ENCODE data around the gene AUTS2.

DNA sequence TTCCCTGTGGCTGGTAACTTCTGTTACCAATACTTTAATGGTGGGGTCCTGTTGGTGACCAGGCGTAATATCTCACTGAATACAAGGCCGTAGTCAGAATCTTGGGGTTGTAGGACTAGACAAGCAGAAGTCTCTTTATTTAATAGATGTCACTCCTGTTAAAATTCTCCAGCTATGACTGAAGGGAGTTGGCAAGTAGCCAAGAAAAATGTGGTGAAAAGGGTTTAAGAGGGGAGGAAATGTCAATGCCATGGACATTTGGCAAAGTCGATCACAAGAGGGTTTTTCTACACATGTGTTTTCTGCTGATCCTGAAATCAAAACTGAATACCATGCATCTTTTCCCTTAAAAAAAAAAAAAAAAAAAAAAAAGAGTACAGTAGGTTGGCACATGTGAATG lies 533.5 kb downstream of the AUTS2 start:
- TF ChIP-seq SUZ12 (IDR thresholded peaks at IDR 0.05; ENCODE audit: extremely low read depth, insufficient read depth, insufficient read length): no peak
- TF ChIP-seq YY1 (IDR thresholded peaks at IDR 0.05; ENCODE audit: insufficient read depth, insufficient read length): no peak
- TF ChIP-seq ZNF274 (IDR thresholded peaks at IDR 0.05; ENCODE audit: low read depth, low read length): no peak
